Stomach (tissue), 9 donors: ENCODE measurements around the gene ACVR1B. TPM values are rescaled to one million over a fixed set of nuclear protein-coding genes. Genes with fewer than 3 reads are reported as not detected.

Experiments
- DNase-seq, 2 donors: peaks; one replicate each; pipeline versions ENCODE4 v3.0.0 to v3.0.0-alpha.2; 2013 to 2019
- H3K27ac ChIP-seq, 5 donors: fragments of 200-600 bp in 4 of 5; sonication (generic) in 4 of 5; one replicate each; pipeline ENCODE4 v1.5.1; 2013 to 2019; ENCODE audit warnings: mild to moderate bottlenecking in 1 of 5, moderate library complexity in 1 of 5
- H3K27me3 ChIP-seq, 3 donors: fragments of 200-600 bp; sonication (generic); one replicate each; pipeline ENCODE4 v1.5.1; 2017 to 2019; ENCODE audit warnings: mixed run types in 1 of 3
- H3K36me3 ChIP-seq, 4 donors: fragments of 200-600 bp; sonication (generic); 1 replicate in 3 of 4; 2 replicates in 1 of 4; pipeline ENCODE4 v1.5.1; 2016 to 2019
- H3K4me1 ChIP-seq, 4 donors: fragments of 200-600 bp; sonication (generic); one replicate each; pipeline ENCODE4 v1.5.1; 2016 to 2019
- H3K4me3 ChIP-seq, 4 donors: fragments of 200-600 bp; sonication (generic) in 3 of 4; one replicate each; pipeline ENCODE4 v1.5.1; 2016 to 2019; ENCODE audit warnings: mild to moderate bottlenecking in 1 of 4
- H3K9me3 ChIP-seq, 4 donors: fragments of 200-600 bp; sonication (generic); one replicate each; pipeline ENCODE4 v1.5.1; 2016 to 2019
- CTCF ChIP-seq, 7 experiments: fragments of 450-650 bp in 4 of 7; fragments of 200-600 bp in 3 of 7; sonication (generic) in 3 of 7; IDR thresholded peaks; one replicate each; pipeline ENCODE4 v1.5.1; 2016 to 2019; ENCODE audit warnings: antibody characterized with exemption in 7 of 7, control low read depth in 2 of 7, mild to moderate bottlenecking in 1 of 7
- EP300 ChIP-seq: sonication (generic); formaldehyde crosslinking; IDR thresholded peaks from one replicate; pipeline ENCODE4 v1.6.1; 2017; ENCODE audit warnings: antibody characterized with exemption
- POLR2A ChIP-seq, 4 donors: fragments of 450-650 bp; IDR thresholded peaks; one replicate each; pipeline ENCODE4 v1.6.1; 2016; ENCODE audit warnings: antibody characterized with exemption in 4 of 4, control low read depth in 2 of 4, mild to moderate bottlenecking in 1 of 4, moderate library complexity in 1 of 4
- POLR2AphosphoS5 ChIP-seq, 3 donors: sonication (generic); formaldehyde crosslinking; IDR thresholded peaks; one replicate each; pipeline ENCODE4 v1.6.1; 2016; ENCODE audit warnings: antibody characterized with exemption in 3 of 3
- WGBS, 5 donors: extraction: QIAGEN DNeasy Blood & Tissue Kit in 3 of 5; methylation state at CpG; one replicate each; pipeline versions ENCODE4 v1.1.5 to v1.1.7; 2013 to 2018; 5-methylcytosine and 5-hydroxymethylcytosine counted together
- intact Hi-C: fragments of 100-400 bp; cut with DNase I; formaldehyde crosslinking; loops from one replicate; pipeline ENCODE4 v1.15.1; 2023; ENCODE audit warnings: low total_unique reads
- polyA plus RNA-seq, 3 donors: library from polyadenylated mRNA; stranded (reverse); fragments of 200-250 nt; gene quantifications; one replicate each; pipeline ENCODE4 v1.2.3, GENCODE V29; 2013
- total RNA-seq, 5 donors: library from RNA; depleted of rRNA; stranded (reverse); fragments of >200 nt; gene quantifications; one replicate each; pipeline versions ENCODE4 v1.1.0 to v1.2.3, GENCODE V29; 2014 to 2016
- donor health status: healthy with polysubstance abuse.
- donor health status: Bipolar disorder and iron deficiency.
- donor health status: healthy.

The ACVR1B gene
- total and polyA plus RNA-seq, 8 donors = 8.3 to 53.1 (median 24.5) TPM

- H3K9me3 ChIP-seq = no peaks in the 10 kb centered on the region
- TF ChIP-seq EP300 (no peak), POLR2A (IDR thresholded peaks at IDR 0.05) (no peak), POLR2AphosphoS5 (IDR thresholded peaks at IDR 0.05) (no peak), CTCF (IDR thresholded peaks at IDR 0.05) (no peak)
- H3K4me3 ChIP-seq = no peak overlapping the region
- H3K4me1 ChIP-seq = peaks cover 50 to 80% (median 66%) of the 10 kb centered on the region in 4 donors
- no peaks in the 10 kb centered on the region for H3K27me3 ChIP-seq
- DNase-seq = no peak
- H3K36me3 ChIP-seq = peaks cover 0 to 14% (median 9%) of the 10 kb centered on the region in 4 donors
- WGBS, 5 donors = 62 to 75% (median 69%) methylated on average over 4 of the region's 4 CpGs
- intact Hi-C loops = no loop called here
- H3K27ac ChIP-seq = peak overlapping the region in 3 of 5 donors; percentile 29 to 38 (median 31)
Measured at GRCh38 chr12:51959921-51960320, 8.4 kb downstream of the ACVR1B start.

GRCh38 chr12:51960488-51960887 lies 9.0 kb downstream of the ACVR1B start:
- Histone ChIP-seq H3K4me1 (peaks cover 44 to 75% (median 60%) of the 10 kb centered on the region in 4 donors), H3K27ac (peak overlapping the region in 3 of 5 donors; percentile 31 to 49 (median 38)), H3K27me3 (no peaks in the 10 kb centered on the region), H3K9me3 (no peaks in the 10 kb centered on the region), H3K36me3 (peaks cover 0 to 14% (median 9%) of the 10 kb centered on the region in 4 donors), H3K4me3 (no peak overlapping the region)
- TF ChIP-seq POLR2A (IDR thresholded peaks at IDR 0.05) (no peak), CTCF (IDR thresholded peaks at IDR 0.05) (no peak), POLR2AphosphoS5 (IDR thresholded peaks at IDR 0.05) (no peak), EP300 (no peak)
- WGBS, 5 donors = 33 to 69% (median 45%) methylated on average over 1 of the region's 1 CpG
- intact Hi-C loops = no loop called here
- no peak for DNase-seq

GRCh38 chr12:51960890-51961289 lies 9.4 kb downstream of the ACVR1B start:
- no peak for DNase-seq
- intact Hi-C loops = no loop called here
- H3K27me3 ChIP-seq = no peaks in the 10 kb centered on the region

GRCh38 chr12:51961834-51962233 lies 10.3 kb downstream of the ACVR1B start:
- DNase-seq = peak in 1 of 2 donors; percentile 77
- Histone ChIP-seq H3K9me3 (no peaks in the 10 kb centered on the region), H3K36me3 (peaks cover 0 to 13% (median 9%) of the 10 kb centered on the region in 4 donors), H3K4me1 (peaks cover 31 to 61% (median 53%) of the 10 kb centered on the region in 4 donors), H3K27me3 (no peaks in the 10 kb centered on the region), H3K27ac (peak overlapping the region; percentile 0 to 65 (median 15)), H3K4me3 (no peak overlapping the region)
- TF ChIP-seq POLR2A (IDR thresholded peaks at IDR 0.05) (no peak), CTCF (IDR thresholded peaks at IDR 0.05) (no peak), POLR2AphosphoS5 (IDR thresholded peaks at IDR 0.05) (no peak), EP300 (no peak)
- WGBS, 5 donors = 0 to 14% (median 8%) methylated on average over 1 of the region's 1 CpG
- intact Hi-C loops = no loop called here

More at GRCh38 chr12:51960890-51961289, 9.4 kb downstream of the ACVR1B start:
- WGBS, 5 donors = 64 to 82% (median 69%) methylated on average over 6 of the region's 6 CpGs
- no peak overlapping the region for H3K4me3 ChIP-seq
- peaks cover 40 to 71% (median 56%) of the 10 kb centered on the region in 4 donors for H3K4me1 ChIP-seq
- H3K27ac ChIP-seq = peak overlapping the region in 3 of 5 donors; percentile 19 to 49 (median 38)
- peaks cover 0 to 14% (median 9%) of the 10 kb centered on the region in 4 donors for H3K36me3 ChIP-seq
- H3K9me3 ChIP-seq = no peaks in the 10 kb centered on the region
- TF ChIP-seq CTCF (IDR thresholded peaks at IDR 0.05) = no peak
- TF ChIP-seq POLR2AphosphoS5 (IDR thresholded peaks at IDR 0.05) = no peak
- TF ChIP-seq EP300 = no peak
- no peak for TF ChIP-seq POLR2A (IDR thresholded peaks at IDR 0.05)
